ENCODE data around the gene SPATA13. TPM values are rescaled to one million over a fixed set of nuclear protein-coding genes. Genes with fewer than 3 reads are reported as not detected.

SPATA13 gene
- total RNA-seq, 1 experiment from 2014 or later = 43.0 TPM

DNA sequence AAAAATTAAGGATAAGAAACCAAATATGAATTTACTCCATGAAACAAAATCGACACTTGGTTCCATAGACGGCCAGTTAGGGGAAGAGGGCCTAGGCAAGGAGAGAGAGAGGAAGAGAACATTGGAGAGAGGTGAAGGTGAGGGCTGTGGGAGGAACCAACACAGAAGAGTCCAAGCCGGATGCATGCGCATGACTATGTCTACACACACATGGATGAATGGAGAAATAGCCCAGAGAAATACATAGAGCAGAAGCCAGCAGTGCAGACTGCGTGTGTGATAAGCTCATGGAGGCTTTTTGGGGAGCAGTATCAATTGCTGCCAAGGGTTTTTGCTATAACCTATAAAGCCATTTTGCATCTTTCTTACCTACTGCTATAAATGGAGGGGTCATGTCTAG is 81.6 kb downstream of the SPATA13 start:
- no peak overlapping the region for H3K4me3 ChIP-seq (ENCODE audit: low read length)
- H3K9ac ChIP-seq (ENCODE audit: low read length) = no peak overlapping the region
- ATAC-seq = no peak
- POLR2A ChIA-PET (ENCODE audit: unreplicated experiment) = no interaction called here
- CTCF ChIA-PET = no interaction called here
- H3K9me3 ChIP-seq (ENCODE audit: low read length) = no peaks in the 10 kb centered on the region
- H3F3A ChIP-seq (ENCODE audit: low read length, unreplicated experiment) = no peaks in the 10 kb centered on the region
- no peak overlapping the region for H3K27ac ChIP-seq (ENCODE audit: low read length)
- TF ChIP-seq EZH2 (IDR thresholded peaks at IDR 0.05; ENCODE audit: low read length, unreplicated experiment) (no peak), EZH2phosphoT487 (IDR thresholded peaks at IDR 0.05; ENCODE audit: borderline replicate concordance, low read length) (no peak)
- TF ChIP-seq, protein P1, sequence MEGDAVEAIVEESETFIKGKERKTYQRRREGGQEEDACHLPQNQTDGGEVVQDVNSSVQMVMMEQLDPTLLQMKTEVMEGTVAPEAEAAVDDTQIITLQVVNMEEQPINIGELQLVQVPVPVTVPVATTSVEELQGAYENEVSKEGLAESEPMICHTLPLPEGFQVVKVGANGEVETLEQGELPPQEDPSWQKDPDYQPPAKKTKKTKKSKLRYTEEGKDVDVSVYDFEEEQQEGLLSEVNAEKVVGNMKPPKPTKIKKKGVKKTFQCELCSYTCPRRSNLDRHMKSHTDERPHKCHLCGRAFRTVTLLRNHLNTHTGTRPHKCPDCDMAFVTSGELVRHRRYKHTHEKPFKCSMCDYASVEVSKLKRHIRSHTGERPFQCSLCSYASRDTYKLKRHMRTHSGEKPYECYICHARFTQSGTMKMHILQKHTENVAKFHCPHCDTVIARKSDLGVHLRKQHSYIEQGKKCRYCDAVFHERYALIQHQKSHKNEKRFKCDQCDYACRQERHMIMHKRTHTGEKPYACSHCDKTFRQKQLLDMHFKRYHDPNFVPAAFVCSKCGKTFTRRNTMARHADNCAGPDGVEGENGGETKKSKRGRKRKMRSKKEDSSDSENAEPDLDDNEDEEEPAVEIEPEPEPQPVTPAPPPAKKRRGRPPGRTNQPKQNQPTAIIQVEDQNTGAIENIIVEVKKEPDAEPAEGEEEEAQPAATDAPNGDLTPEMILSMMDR (conservative IDR thresholded peaks at IDR 0.05; ENCODE audit: low read depth, low read length) = no peak
- no peaks in the 10 kb centered on the region for H4K20me1 ChIP-seq (ENCODE audit: low read length)
- H3K9me2 ChIP-seq (replicated peaks; ENCODE audit: low read length) = no peaks in the 10 kb centered on the region
- no TSS peak for BruUV-seq (replicated peaks)
- H3K4me2 ChIP-seq (ENCODE audit: low read length) = no peak overlapping the region
- intact Hi-C loops (cut with micrococcal nuclease) = no loop called here
- no peak for DNase-seq
- H2AFZ ChIP-seq (ENCODE audit: low read length) = no peak overlapping the region
- no peaks in the 10 kb centered on the region for H3K36me3 ChIP-seq (ENCODE audit: low read depth, low read length)
- H3K79me2 ChIP-seq (ENCODE audit: low read length) = peaks cover 5% of the 10 kb centered on the region; the same call in 1 of the 2 replicates
- no peaks in the 10 kb centered on the region for H3K4me1 ChIP-seq (ENCODE audit: insufficient read depth, low read length)
- no peaks in the 10 kb centered on the region for H3K27me3 ChIP-seq (ENCODE audit: low read length)

DNA sequence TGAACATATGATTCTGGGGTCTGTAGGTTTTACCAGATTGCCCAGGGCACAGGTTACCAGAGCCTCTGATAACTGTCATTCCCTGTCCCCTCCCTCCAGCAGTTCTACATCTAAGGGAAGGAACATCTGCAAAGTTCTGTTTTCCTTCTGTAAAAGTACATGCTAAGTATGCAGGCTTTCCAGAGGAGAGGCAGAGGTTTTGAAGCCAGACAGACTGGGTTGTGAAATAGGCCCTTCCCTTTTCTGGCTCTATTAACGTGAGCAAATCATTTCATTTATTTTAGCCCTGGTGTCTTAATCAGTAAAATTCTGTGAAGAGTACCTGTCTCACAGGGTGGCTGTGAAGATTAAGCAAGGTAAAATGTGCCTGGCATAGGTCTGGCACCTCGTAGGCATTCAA is 82.8 kb downstream of the SPATA13 start:
- Histone ChIP-seq H4K20me1 (ENCODE audit: low read length) (no peaks in the 10 kb centered on the region), H3K9ac (ENCODE audit: low read length) (no peak overlapping the region), H3K9me2 (replicated peaks; ENCODE audit: low read length) (no peaks in the 10 kb centered on the region), H3K4me1 (ENCODE audit: insufficient read depth, low read length) (no peaks in the 10 kb centered on the region), H3K4me2 (ENCODE audit: low read length) (no peak overlapping the region), H3K36me3 (ENCODE audit: low read depth, low read length) (no peaks in the 10 kb centered on the region), H2AFZ (ENCODE audit: low read length) (no peak overlapping the region), H3K79me2 (ENCODE audit: low read length) (0 out of 2 replicates have a peak, but pooled peaks cover 5% of the 10 kb centered on the region), H3K27me3 (ENCODE audit: low read length) (no peaks in the 10 kb centered on the region), H3K9me3 (ENCODE audit: low read length) (no peaks in the 10 kb centered on the region), H3K4me3 (ENCODE audit: low read length) (no peak overlapping the region), H3F3A (ENCODE audit: low read length, unreplicated experiment) (no peaks in the 10 kb centered on the region), H3K27ac (ENCODE audit: low read length) (no peak overlapping the region)
- CTCF ChIA-PET = no interaction called here
- TF ChIP-seq, protein P1 (conservative IDR thresholded peaks at IDR 0.05; ENCODE audit: low read depth, low read length) = no peak
- TF ChIP-seq EZH2phosphoT487 (IDR thresholded peaks at IDR 0.05; ENCODE audit: borderline replicate concordance, low read length) (no peak), EZH2 (IDR thresholded peaks at IDR 0.05; ENCODE audit: low read length, unreplicated experiment) (no peak)
- POLR2A ChIA-PET (ENCODE audit: unreplicated experiment) = no interaction called here
- DNase-seq (no peak), ATAC-seq (no peak)
- no TSS peak for BruUV-seq (replicated peaks)
- intact Hi-C loops (cut with micrococcal nuclease) = no loop called here

DNA sequence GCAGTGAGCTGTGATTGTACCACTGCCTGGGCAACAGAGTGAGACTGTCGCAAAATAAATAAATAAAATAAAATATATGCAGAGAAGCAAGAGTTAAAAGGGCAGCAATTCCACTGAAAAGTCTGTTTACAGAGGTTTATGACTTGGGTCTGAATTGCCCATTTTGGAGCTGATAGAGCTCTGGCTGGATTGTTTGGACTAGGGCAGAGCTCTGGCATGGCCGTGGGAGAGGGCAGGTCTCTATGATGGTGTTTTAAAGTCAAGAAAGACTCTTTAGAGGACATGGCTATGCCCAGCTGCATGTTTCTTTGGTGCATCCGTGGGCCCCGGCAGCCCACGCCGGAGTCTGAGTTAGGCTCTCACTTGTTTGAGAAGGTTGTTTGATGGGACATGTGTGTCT is 84.3 kb downstream of the SPATA13 start:
- no peaks in the 10 kb centered on the region for H3K9me3 ChIP-seq (ENCODE audit: low read length)
- H3K27ac ChIP-seq (ENCODE audit: low read length) = no peak overlapping the region
- no peaks in the 10 kb centered on the region for H3K36me3 ChIP-seq (ENCODE audit: low read depth, low read length)
- no peaks in the 10 kb centered on the region for H3K79me2 ChIP-seq (ENCODE audit: low read length)
- no peaks in the 10 kb centered on the region for H4K20me1 ChIP-seq (ENCODE audit: low read length)
- POLR2A ChIA-PET (ENCODE audit: unreplicated experiment) = no interaction called here
- CTCF ChIA-PET = no interaction called here
- BruUV-seq (replicated peaks) = no TSS peak
- no peak for TF ChIP-seq EZH2phosphoT487 (IDR thresholded peaks at IDR 0.05; ENCODE audit: borderline replicate concordance, low read length)
- TF ChIP-seq, protein P1 (conservative IDR thresholded peaks at IDR 0.05; ENCODE audit: low read depth, low read length) = no peak
- H3K4me2 ChIP-seq (ENCODE audit: low read length) = no peak overlapping the region
- H3F3A ChIP-seq (ENCODE audit: low read length, unreplicated experiment) = no peaks in the 10 kb centered on the region
- no peaks in the 10 kb centered on the region for H3K4me1 ChIP-seq (ENCODE audit: insufficient read depth, low read length)
- H3K9ac ChIP-seq (ENCODE audit: low read length) = no peak overlapping the region
- DNase-seq = no peak
- H3K4me3 ChIP-seq (ENCODE audit: low read length) = no peak overlapping the region
- H3K27me3 ChIP-seq (ENCODE audit: low read length) = no peaks in the 10 kb centered on the region
- no peaks in the 10 kb centered on the region for H3K9me2 ChIP-seq (replicated peaks; ENCODE audit: low read length)
- intact Hi-C loops (cut with micrococcal nuclease) = no loop called here
- H2AFZ ChIP-seq (ENCODE audit: low read length) = no peak overlapping the region
- no peak for ATAC-seq

Measured in PC-3 (cell line).